Glutamatergic neuron (in vitro differentiated cells): ENCODE measurements around the gene POC1A. TPM values are rescaled to one million over a fixed set of nuclear protein-coding genes. Genes with fewer than 3 reads are reported as not detected.

Experiments
- DNase-seq: peaks from one replicate; pipeline ENCODE4 v3.0.0; 2022
- H3K27ac Mint-ChIP-seq: one replicate; pipeline ENCODE4 v1.8.0; 2020; ENCODE audit warnings: mild to moderate bottlenecking, mixed read lengths, inconsistent platforms; ENCODE audit not compliant: unreplicated experiment
- H3K27me3 Mint-ChIP-seq: one replicate; pipeline ENCODE4 v1.8.0; 2020; ENCODE audit warnings: mild to moderate bottlenecking, moderate library complexity, mixed read lengths, inconsistent platforms; ENCODE audit not compliant: unreplicated experiment
- H3K36me3 Mint-ChIP-seq: one replicate; pipeline ENCODE4 v1.8.0; 2020; ENCODE audit warnings: mild to moderate bottlenecking, mixed read lengths, inconsistent platforms; ENCODE audit not compliant: unreplicated experiment
- H3K4me1 Mint-ChIP-seq: one replicate; pipeline ENCODE4 v1.8.0; 2020; ENCODE audit warnings: mild to moderate bottlenecking, low read depth, mixed read lengths, inconsistent platforms; ENCODE audit not compliant: unreplicated experiment
- H3K4me3 Mint-ChIP-seq: one replicate; pipeline ENCODE4 v1.8.0; 2020; ENCODE audit warnings: mild to moderate bottlenecking, mixed read lengths, inconsistent platforms; ENCODE audit not compliant: unreplicated experiment
- H3K9me3 Mint-ChIP-seq: one replicate; pipeline ENCODE4 v1.8.0; 2020; ENCODE audit warnings: mild to moderate bottlenecking, moderate library complexity, mixed read lengths, inconsistent platforms; ENCODE audit not compliant: unreplicated experiment
- total RNA-seq: library from RNA; stranded (reverse); fragmentation: NEBNext Ultra II Directional; extraction: Animal tissue kit (Norgen Biotek cat#: 25700); gene quantifications from one replicate; pipeline ENCODE4 v1.2.1, GENCODE V29; 2021; ENCODE audit not compliant: unreplicated experiment
- TF ChIP-seq, protein P1 (sequence below): fragments of 200-600 bp; sonication (generic); IDR thresholded peaks from one replicate; pipeline ENCODE4 v1.5.0; 2021; ENCODE audit not compliant: partially characterized antibody, unreplicated experiment

Gene POC1A
- total RNA-seq, 1 donor from 2014 or later, result 3.2 TPM

DNA sequence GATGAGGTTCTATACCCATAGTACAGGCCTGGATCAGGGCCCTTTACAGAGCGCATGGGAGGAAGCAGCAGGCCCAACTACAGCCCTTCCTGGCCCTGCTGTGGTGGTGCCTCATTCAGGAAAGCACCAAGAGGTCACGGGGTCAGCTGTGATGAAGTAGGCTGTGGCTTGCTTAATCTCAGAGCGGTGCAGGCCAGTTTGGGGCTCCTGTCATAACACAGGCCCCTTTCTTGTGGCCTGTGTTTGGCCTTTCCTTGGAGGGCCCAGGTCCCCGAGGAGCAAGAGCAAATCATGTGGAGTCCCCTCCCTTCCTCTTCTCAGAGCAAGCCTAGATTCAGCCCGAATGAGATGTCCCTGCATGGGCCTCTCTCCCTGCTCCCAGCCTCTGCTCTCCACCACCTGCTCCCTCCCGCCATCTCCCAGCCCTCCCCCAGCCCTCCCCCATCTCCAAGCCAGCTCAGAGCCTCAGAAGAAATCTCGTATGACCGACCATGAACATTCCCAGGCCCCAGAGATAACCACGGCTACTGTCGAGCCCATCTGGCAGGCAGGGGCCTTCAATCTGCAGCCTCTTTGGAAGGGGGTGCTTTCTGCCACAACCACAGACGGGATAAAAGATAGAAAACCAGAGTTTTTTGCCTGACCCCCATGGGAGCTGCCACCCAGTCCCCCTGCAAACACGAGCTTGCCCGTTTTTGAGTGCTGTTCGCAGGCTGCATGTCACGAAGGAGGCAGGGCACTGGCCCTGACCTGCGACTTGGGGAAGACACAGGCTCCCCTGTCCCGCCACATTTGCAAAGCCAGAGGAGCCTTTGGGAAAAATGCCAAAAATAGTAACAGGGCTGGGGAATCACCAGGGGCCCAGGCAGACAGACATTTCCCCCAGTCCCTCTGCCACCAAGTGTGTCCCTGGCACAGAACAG, 65.5 kb downstream of the POC1A start:
- H3K27me3 Mint-ChIP-seq, result peaks cover 2% of the 10 kb centered on the region
- TF ChIP-seq, protein P1, sequence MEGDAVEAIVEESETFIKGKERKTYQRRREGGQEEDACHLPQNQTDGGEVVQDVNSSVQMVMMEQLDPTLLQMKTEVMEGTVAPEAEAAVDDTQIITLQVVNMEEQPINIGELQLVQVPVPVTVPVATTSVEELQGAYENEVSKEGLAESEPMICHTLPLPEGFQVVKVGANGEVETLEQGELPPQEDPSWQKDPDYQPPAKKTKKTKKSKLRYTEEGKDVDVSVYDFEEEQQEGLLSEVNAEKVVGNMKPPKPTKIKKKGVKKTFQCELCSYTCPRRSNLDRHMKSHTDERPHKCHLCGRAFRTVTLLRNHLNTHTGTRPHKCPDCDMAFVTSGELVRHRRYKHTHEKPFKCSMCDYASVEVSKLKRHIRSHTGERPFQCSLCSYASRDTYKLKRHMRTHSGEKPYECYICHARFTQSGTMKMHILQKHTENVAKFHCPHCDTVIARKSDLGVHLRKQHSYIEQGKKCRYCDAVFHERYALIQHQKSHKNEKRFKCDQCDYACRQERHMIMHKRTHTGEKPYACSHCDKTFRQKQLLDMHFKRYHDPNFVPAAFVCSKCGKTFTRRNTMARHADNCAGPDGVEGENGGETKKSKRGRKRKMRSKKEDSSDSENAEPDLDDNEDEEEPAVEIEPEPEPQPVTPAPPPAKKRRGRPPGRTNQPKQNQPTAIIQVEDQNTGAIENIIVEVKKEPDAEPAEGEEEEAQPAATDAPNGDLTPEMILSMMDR, result no peak
- peaks cover 11% of the 10 kb centered on the region for H3K9me3 Mint-ChIP-seq
- H3K27ac Mint-ChIP-seq, result peak overlapping the region; percentile 76
- H3K4me1 Mint-ChIP-seq, result peaks cover 31% of the 10 kb centered on the region
- no peaks in the 10 kb centered on the region for H3K36me3 Mint-ChIP-seq
- no peak overlapping the region for H3K4me3 Mint-ChIP-seq
- DNase-seq, result peak; percentile 65

DNA sequence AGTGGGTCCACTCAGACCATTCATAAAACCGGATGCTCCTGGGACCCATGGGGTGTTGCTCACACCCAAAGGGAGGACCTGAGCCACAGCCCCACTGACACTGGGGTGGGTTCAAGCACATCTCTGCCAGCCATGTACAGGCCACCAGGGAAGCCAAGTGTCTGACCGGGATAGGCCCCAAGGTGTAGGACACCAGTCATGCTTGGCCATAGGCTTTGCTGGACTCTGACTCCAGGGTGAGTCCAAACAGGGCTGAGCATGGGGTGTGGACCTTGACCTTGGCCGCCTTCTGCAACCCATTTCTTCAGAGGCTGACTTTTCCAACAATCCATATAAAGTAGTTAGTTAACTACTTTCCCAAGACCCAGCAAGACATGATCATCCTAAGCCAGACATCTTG, 66.5 kb downstream of the POC1A start:
- TF ChIP-seq, protein P1, result no peak
- H3K4me3 Mint-ChIP-seq, result peak overlapping the region; percentile 6
- H3K27me3 Mint-ChIP-seq, result peaks cover 2% of the 10 kb centered on the region
- no peak for DNase-seq
- peak overlapping the region; percentile 65 for H3K27ac Mint-ChIP-seq
- peaks cover 31% of the 10 kb centered on the region for H3K4me1 Mint-ChIP-seq
- peaks cover 11% of the 10 kb centered on the region for H3K9me3 Mint-ChIP-seq
- H3K36me3 Mint-ChIP-seq, result no peaks in the 10 kb centered on the region

DNA sequence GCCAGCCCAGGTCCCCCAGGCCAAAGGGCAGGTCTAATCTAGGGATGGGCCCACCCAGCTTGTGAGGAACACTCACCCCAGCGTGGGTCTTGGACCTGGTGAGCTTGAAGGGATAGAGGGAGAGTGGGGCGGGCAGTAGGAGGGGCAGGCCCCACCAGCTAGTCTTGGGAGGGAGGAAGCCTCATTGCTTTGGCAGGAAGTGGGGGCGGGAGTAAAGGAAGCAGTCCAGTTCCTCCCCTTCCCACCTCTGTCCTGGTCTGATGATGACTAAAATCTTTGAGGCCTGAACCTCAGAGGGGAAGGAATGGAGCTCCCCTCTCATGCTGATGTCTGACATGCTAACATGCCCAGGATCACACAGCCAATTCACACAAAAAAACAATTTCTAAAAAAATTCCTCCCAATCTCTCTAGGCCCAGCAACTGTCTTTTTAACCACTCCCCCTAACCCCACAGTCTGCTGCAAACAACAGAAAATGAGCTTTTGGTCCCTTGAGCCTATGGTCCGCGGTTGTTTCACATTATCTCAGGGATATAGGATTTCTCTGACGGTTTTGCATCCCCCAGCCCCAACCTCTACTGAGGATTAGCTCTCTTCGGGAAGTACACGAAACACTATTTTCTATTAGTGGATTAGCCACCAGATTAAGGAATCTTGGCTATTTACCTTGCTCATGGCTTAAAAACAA, 67.1 kb downstream of the POC1A start:
- Mint-ChIP-seq H3K36me3 (no peaks in the 10 kb centered on the region), H3K4me1 (peaks cover 31% of the 10 kb centered on the region)

DNA sequence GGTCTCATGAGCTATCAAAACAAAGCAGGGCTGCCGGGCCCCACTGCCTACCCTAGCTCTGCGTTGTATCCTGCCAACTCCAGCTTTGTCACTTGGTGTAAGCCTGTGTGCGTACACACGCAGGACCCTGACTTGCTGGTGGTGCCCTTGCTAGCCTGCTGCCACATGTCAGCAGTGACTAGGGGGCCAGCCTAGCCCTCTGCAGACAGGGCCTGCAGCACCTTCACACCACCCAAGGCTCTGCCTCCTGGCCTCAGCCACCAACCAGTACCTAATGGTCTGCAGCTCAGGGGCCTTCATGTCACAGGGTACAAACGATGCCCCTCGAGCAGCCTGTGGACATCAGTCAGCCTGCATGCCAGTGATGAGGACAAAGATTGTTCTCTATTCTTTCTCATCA, 67.8 kb downstream of the POC1A start:
- TF ChIP-seq, protein P1, result no peak
- no peak for DNase-seq
- no peak overlapping the region for H3K4me3 Mint-ChIP-seq
- peaks cover 8% of the 10 kb centered on the region for H3K9me3 Mint-ChIP-seq
- peaks cover 1% of the 10 kb centered on the region for H3K27me3 Mint-ChIP-seq
- no peak overlapping the region for H3K27ac Mint-ChIP-seq
- peaks cover 28% of the 10 kb centered on the region for H3K4me1 Mint-ChIP-seq
- H3K36me3 Mint-ChIP-seq, result no peaks in the 10 kb centered on the region

More for the DNA sequence above, 67.1 kb downstream of the POC1A start:
- Mint-ChIP-seq H3K9me3 (peaks cover 11% of the 10 kb centered on the region), H3K27me3 (peaks cover 2% of the 10 kb centered on the region), H3K4me3 (peak overlapping the region; percentile 6), H3K27ac (peak overlapping the region; percentile 65)
- no peak for DNase-seq
- TF ChIP-seq, protein P1, result no peak
